GM13977 (cell line): ENCODE measurements around the gene ITIH3.

Source experiments
- DNase-seq: peaks from one replicate; pipeline ENCODE4 v3.0.0; 2012; ENCODE audit warnings: low spot score
- CTCF ChIP-seq: IDR thresholded peaks from 2 replicates; pipeline ENCODE4 v1.5.1; 2012; ENCODE audit warnings: mild to moderate bottlenecking, control low read depth; ENCODE audit not compliant: insufficient read depth; ENCODE audit errors: extremely low read depth, missing control alignments
- in situ Hi-C: fragments of 300-500 bp; cut with MboI; formaldehyde crosslinking; loops from one replicate; pipeline ENCODE4 v1.12.0; 2022; ENCODE audit warnings: low sequenced_read_pairs, low pct_unique_long_range_greater_than_20kb, mixed read lengths, inconsistent platforms; ENCODE audit not compliant: unreplicated experiment

Gene ITIH3

GRCh38 chr3:52829906-52830463 lies 35.4 kb downstream of the ITIH3 start:
- in situ Hi-C loops = no loop called here
- no peak for DNase-seq
- TF ChIP-seq CTCF = no peak

- in situ Hi-C loops = no loop called here
- TF ChIP-seq CTCF = no peak
- DNase-seq = no peak
Measured at GRCh38 chr3:52830535-52831258, 36.1 kb downstream of the ITIH3 start, which contains the start of gene ITIH4. Gene ITIH4, minus strand, starts transcription at chr3:52830672. Its CDS starts 30 bp downstream, at chr3:52830642.

GRCh38 chr3:52831500-52832301 lies 37.1 kb downstream of the ITIH3 start:
- in situ Hi-C loops = no loop called here
- TF ChIP-seq CTCF = no peak
- DNase-seq = no peak

GRCh38 chr3:52833202-52833601 lies 38.6 kb downstream of the ITIH3 start:
- no peak for TF ChIP-seq CTCF
- in situ Hi-C loops = no loop called here
- no peak for DNase-seq

- DNase-seq = no peak
- TF ChIP-seq CTCF = no peak
- in situ Hi-C loops = no loop called here
Measured at GRCh38 chr3:52834871-52835501, 40.4 kb downstream of the ITIH3 start, which contains the start of gene MUSTN1. Gene MUSTN1, minus strand, starts transcription at chr3:52835019. Its CDS starts 71 bp downstream, at chr3:52834948.

- in situ Hi-C loops = no loop called here
Measured at GRCh38 chr3:52835766-52836470, 41.3 kb downstream of the ITIH3 start.

More at GRCh38 chr3:52835766-52836470, 41.3 kb downstream of the ITIH3 start:
- no peak for TF ChIP-seq CTCF
- DNase-seq = no peak
